OCI-LY3 (cell line): Measurements from ENCODE around the gene CACNA1C.

ENCODE experiments used
- H2AFZ ChIP-seq: fragments of 200-600, 300-600 bp; shearing (Covaris generic); 2 replicates; pipeline ENCODE4 v1.6.0; 2014; ENCODE audit warnings: antibody characterized with exemption, low read depth, low read length
- H3K27ac ChIP-seq: fragments of 200-600, 300-600 bp; sonication (generic); 2 replicates; pipeline ENCODE4 v1.5.1; 2014; ENCODE audit warnings: mild to moderate bottlenecking, low read length, moderate library complexity, mixed read lengths
- H3K27me3 ChIP-seq: fragments of 200-600, 300-600 bp; sonication (generic); 2 replicates; pipeline ENCODE4 v1.6.1; 2014; ENCODE audit warnings: low read depth, low read length, mixed read lengths
- H3K36me3 ChIP-seq: fragments of 200-600, 300-600 bp; sonication (generic); replicated peaks from 2 replicates; pipeline ENCODE3; 2014; ENCODE audit warnings: low read depth, low read length, mixed read lengths
- H3K4me1 ChIP-seq: fragments of 300-600, 200-600 bp; sonication (generic); 2 replicates; pipeline ENCODE4 v1.6.1; 2014; ENCODE audit warnings: low read length, mixed read lengths
- H3K4me2 ChIP-seq: fragments of 200-600, 300-600 bp; sonication (generic); 2 replicates; pipeline ENCODE4 v1.6.1; 2014; ENCODE audit warnings: low read length, mixed read lengths
- H3K4me3 ChIP-seq: fragments of 300-600, 200-600 bp; sonication (generic); 2 replicates; pipeline ENCODE4 v1.5.1; 2014; ENCODE audit warnings: antibody characterized with exemption, mild to moderate bottlenecking, low read length, moderate library complexity
- H3K79me2 ChIP-seq: fragments of 300-600, 200-600 bp; shearing (Covaris generic); 2 replicates; pipeline ENCODE4 v1.6.1; 2014; ENCODE audit warnings: mild to moderate bottlenecking, low read length, mixed read lengths
- H3K9ac ChIP-seq: fragments of 300-600, 200-600 bp; shearing (Covaris generic); 2 replicates; pipeline ENCODE4 v1.6.0; 2014; ENCODE audit warnings: mild to moderate bottlenecking, low read length, moderate library complexity
- H3K9me3 ChIP-seq: fragments of 200-600, 300-600 bp; shearing (Covaris generic); 2 replicates; pipeline ENCODE4 v1.6.1; 2014; ENCODE audit warnings: low read length, mixed read lengths; ENCODE audit not compliant: insufficient read depth
- H4K20me1 ChIP-seq: fragments of 200-600, 300-600 bp; sonication (generic); 2 replicates; pipeline ENCODE4 v1.6.1; 2016; ENCODE audit warnings: low read length, mixed read lengths; ENCODE audit not compliant: insufficient read depth
- EZH2phosphoT487 ChIP-seq: fragments of 200-600 bp; shearing (Covaris generic); IDR thresholded peaks from 2 replicates; pipeline ENCODE4 v1.6.1; 2018; ENCODE audit warnings: antibody characterized with exemption, mixed run types, low read depth
- TF ChIP-seq, protein P1 (sequence below): fragments of 200-600, 300-600 bp; sonication (generic); IDR thresholded peaks from 2 replicates; pipeline ENCODE4 v1.5.1; 2014; ENCODE audit warnings: antibody characterized with exemption, low read length, low read depth

The CACNA1C gene

GRCh38 chr12:2160043-2160442, 107.3 kb downstream of the CACNA1C start:
- no peak overlapping the region for H2AFZ ChIP-seq
- H3K4me3 ChIP-seq = no peak overlapping the region
- no peaks in the 10 kb centered on the region for H3K79me2 ChIP-seq
- H3K36me3 ChIP-seq = no peaks in the 10 kb centered on the region
- no peak overlapping the region for H3K27ac ChIP-seq
- no peaks in the 10 kb centered on the region for H3K4me1 ChIP-seq
- no peaks in the 10 kb centered on the region for H3K9me3 ChIP-seq
- no peaks in the 10 kb centered on the region for H4K20me1 ChIP-seq
- TF ChIP-seq, protein P1, sequence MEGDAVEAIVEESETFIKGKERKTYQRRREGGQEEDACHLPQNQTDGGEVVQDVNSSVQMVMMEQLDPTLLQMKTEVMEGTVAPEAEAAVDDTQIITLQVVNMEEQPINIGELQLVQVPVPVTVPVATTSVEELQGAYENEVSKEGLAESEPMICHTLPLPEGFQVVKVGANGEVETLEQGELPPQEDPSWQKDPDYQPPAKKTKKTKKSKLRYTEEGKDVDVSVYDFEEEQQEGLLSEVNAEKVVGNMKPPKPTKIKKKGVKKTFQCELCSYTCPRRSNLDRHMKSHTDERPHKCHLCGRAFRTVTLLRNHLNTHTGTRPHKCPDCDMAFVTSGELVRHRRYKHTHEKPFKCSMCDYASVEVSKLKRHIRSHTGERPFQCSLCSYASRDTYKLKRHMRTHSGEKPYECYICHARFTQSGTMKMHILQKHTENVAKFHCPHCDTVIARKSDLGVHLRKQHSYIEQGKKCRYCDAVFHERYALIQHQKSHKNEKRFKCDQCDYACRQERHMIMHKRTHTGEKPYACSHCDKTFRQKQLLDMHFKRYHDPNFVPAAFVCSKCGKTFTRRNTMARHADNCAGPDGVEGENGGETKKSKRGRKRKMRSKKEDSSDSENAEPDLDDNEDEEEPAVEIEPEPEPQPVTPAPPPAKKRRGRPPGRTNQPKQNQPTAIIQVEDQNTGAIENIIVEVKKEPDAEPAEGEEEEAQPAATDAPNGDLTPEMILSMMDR = no peak
- no peak for TF ChIP-seq EZH2phosphoT487
- no peak overlapping the region for H3K9ac ChIP-seq
- H3K4me2 ChIP-seq = no peak overlapping the region
- H3K27me3 ChIP-seq = peaks cover 10% of the 10 kb centered on the region

GRCh38 chr12:2161473-2161872, 108.7 kb downstream of the CACNA1C start:
- no peak overlapping the region for H2AFZ ChIP-seq
- no peak overlapping the region for H3K27ac ChIP-seq
- H3K36me3 ChIP-seq = no peaks in the 10 kb centered on the region
- no peak for TF ChIP-seq EZH2phosphoT487
- TF ChIP-seq, protein P1 = no peak
- no peaks in the 10 kb centered on the region for H3K79me2 ChIP-seq
- no peak overlapping the region for H3K4me2 ChIP-seq
- H3K9ac ChIP-seq = no peak overlapping the region
- H3K4me1 ChIP-seq = no peaks in the 10 kb centered on the region
- no peaks in the 10 kb centered on the region for H4K20me1 ChIP-seq
- peaks cover 24% of the 10 kb centered on the region for H3K27me3 ChIP-seq
- no peaks in the 10 kb centered on the region for H3K9me3 ChIP-seq
- H3K4me3 ChIP-seq = no peak overlapping the region

DNA sequence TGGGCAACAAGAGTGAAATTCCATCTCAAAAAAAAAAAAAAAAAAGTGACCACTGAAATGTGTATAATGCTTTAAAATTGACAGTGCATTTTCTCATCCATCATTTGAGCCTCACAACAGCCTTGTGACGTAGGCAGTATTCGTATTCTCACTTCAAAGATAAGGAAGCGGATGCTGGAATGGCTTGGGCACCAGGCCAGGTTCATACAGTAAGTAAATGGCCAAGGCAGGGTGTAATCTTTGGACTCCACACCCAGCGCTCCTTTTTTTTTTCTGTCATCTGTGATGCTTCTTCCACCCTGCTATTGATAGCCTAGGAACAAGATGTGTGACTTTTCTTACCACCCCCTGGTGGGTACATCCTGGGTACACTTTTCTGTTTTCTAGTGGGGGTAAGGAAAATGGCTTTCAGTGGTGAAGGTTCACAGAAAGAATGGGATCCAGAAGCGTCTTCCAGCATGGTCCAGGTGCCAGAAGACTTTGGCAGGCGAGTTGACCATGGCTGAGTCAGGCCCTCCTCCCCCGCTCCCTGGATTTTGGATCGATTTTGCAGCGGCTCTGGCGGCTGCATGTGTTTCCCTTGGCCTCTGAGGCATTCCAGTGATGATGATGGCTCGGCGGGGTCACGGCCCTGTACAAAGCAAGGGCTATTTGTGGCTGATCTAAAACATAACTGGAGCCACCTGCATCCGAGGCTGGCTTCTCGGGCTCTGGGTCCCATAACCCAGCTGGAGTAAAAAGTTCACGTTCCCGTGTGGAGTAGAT, 110.6 kb downstream of the CACNA1C start:
- no peak overlapping the region for H3K4me3 ChIP-seq
- no peaks in the 10 kb centered on the region for H4K20me1 ChIP-seq
- no peak overlapping the region for H3K4me2 ChIP-seq
- H3K36me3 ChIP-seq = no peaks in the 10 kb centered on the region
- H3K9ac ChIP-seq = no peak overlapping the region
- H2AFZ ChIP-seq = no peak overlapping the region
- H3K27me3 ChIP-seq = peaks cover 34% of the 10 kb centered on the region
- H3K27ac ChIP-seq = no peak overlapping the region
- peaks cover 5% of the 10 kb centered on the region; the same call in 1 of the 2 replicates for H3K9me3 ChIP-seq
- no peaks in the 10 kb centered on the region for H3K4me1 ChIP-seq
- no peaks in the 10 kb centered on the region for H3K79me2 ChIP-seq
- TF ChIP-seq EZH2phosphoT487 = no peak

- H3K4me2 ChIP-seq = no peak overlapping the region
- no peak overlapping the region for H3K27ac ChIP-seq
- H2AFZ ChIP-seq = no peak overlapping the region
- no peak overlapping the region for H3K4me3 ChIP-seq
- no peaks in the 10 kb centered on the region for H4K20me1 ChIP-seq
- H3K36me3 ChIP-seq = no peaks in the 10 kb centered on the region
- H3K27me3 ChIP-seq = peaks cover 34% of the 10 kb centered on the region
- peaks cover 5% of the 10 kb centered on the region; the same call in 1 of the 2 replicates for H3K9me3 ChIP-seq
- TF ChIP-seq EZH2phosphoT487 = no peak
- TF ChIP-seq, protein P1 = no peak
- no peaks in the 10 kb centered on the region for H3K4me1 ChIP-seq
- no peaks in the 10 kb centered on the region for H3K79me2 ChIP-seq
- H3K9ac ChIP-seq = no peak overlapping the region
Observed at GRCh38 chr12:2165021-2165420, 112.2 kb downstream of the CACNA1C start.
